Stimulated activated naive B cell treated with anti-CD40 and anti-IgM and Interleukin-4, amounts not matched to agents 10 μg/mL and 1 μg/mL and 100 μg/mL, for 72 hours (primary cell): Measurements from ENCODE around the gene ALOX12B.

Experiments used
- ATAC-seq, 2 donors: fragments of 150-1000 bp; cut with Tn5 transposase; replicated peaks; 2 replicates each; pipeline ENCODE4 v1.10.0; 2021; ENCODE audit warnings: moderate library complexity in 1 of 2
- DNase-seq: peaks from one replicate; pipeline ENCODE4 v3.0.0; 2021
- H3K27ac Mint-ChIP-seq: one replicate; pipeline ENCODE4 v1.8.0; 2022; ENCODE audit warnings: mild to moderate bottlenecking, mixed read lengths
- H3K27me3 Mint-ChIP-seq, 2 donors: one replicate each; pipeline ENCODE4 v1.8.0; 2022; ENCODE audit warnings: mixed read lengths in 2 of 2
- H3K36me3 Mint-ChIP-seq, 2 donors: one replicate each; pipeline ENCODE4 v1.8.0; 2022; ENCODE audit warnings: mixed read lengths in 2 of 2, mild to moderate bottlenecking in 1 of 2
- H3K4me1 Mint-ChIP-seq, 2 donors: one replicate each; pipeline ENCODE4 v1.8.0; 2022; ENCODE audit warnings: mixed read lengths in 2 of 2, mild to moderate bottlenecking in 1 of 2
- H3K4me3 Mint-ChIP-seq, 2 donors: one replicate each; pipeline ENCODE4 v1.8.0; 2022; ENCODE audit warnings: mild to moderate bottlenecking in 2 of 2, mixed read lengths in 2 of 2, moderate library complexity in 1 of 2
- H3K9me3 Mint-ChIP-seq, 2 donors: one replicate each; pipeline ENCODE4 v1.8.0; 2022; ENCODE audit warnings: mixed read lengths in 2 of 2, mild to moderate bottlenecking in 1 of 2

Gene ALOX12B

DNA sequence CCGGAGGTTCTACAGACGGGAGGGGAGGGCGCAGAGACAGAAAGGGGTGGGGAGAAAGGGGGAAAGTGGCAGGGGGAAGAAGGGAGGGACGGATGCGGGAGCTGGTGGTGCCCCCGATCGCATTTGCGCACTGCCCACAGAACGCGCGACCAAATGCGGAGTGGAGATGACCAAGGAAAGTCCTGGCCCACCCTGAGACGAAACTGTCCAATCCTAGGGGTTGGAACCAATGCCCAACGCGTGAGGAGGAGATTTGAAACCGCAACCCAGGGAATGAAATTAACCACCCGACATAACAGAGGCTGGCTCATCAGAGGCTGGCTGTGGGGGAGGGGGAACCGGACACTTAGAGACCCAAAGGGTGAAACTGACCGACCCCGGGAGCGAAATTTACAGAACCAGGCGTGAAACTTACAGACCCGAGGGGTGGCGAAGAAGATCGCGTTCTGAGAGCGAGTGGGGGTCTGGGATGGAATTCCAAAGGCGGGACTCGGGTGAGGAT, 35.0 kb upstream of the ALOX12B start:
- Mint-ChIP-seq H3K27ac (peak overlapping the region; percentile 59), H3K4me3 (peak overlapping the region; percentile 87 to 89), H3K9me3 (no peaks in the 10 kb centered on the region), H3K36me3 (peaks cover 12 to 27% of the 10 kb centered on the region in 2 donors), H3K4me1 (peaks cover 71 to 89% of the 10 kb centered on the region in 2 donors), H3K27me3 (peaks cover 52 to 74% of the 10 kb centered on the region in 2 donors)
- ATAC-seq (no peak), DNase-seq (no peak)

DNA sequence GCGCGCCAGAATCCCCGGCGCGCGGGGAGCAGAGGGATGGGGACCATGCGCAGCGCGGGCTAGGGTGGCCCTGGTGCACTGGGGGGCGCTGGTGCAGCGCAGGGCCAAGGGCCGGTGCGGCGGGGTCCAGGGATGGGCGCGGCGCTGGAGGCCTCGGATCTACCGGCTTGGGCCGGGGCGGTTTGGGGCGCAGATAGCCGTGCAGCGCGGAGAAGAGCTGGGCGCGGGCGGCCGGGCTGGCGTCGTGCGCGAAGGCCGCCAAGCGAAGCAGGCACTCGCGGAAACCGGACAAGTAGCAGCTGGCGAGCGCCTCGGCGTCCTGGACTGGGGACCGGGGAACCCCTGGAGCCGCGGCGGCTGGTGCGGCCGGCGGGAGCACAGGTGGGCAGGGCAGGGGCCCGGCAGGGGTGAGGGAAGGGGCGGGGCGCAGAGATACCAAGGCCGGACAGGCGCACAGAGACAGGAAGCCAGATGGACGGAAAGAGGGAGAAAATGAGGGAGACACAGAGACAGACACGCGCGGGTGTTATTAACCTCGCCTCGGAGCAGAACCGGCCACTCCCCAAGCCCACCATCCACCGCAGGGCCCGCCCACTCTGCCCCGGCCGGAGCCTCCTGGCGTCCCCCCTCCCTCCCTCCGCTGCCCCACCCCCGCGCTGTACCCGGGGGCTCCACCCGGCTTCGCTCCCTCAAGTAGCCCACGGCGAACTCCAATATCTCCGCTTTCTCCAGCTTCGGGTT, 34.3 kb upstream of the ALOX12B start:
- ATAC-seq (peak; percentile 14 to 25), DNase-seq (peak; percentile 57)
- Mint-ChIP-seq H3K27me3 (peaks cover 46 to 70% of the 10 kb centered on the region in 2 donors), H3K9me3 (no peaks in the 10 kb centered on the region), H3K36me3 (peaks cover 11 to 27% of the 10 kb centered on the region in 2 donors), H3K27ac (no peak overlapping the region), H3K4me3 (peak overlapping the region; percentile 87 to 89), H3K4me1 (peaks cover 68 to 86% of the 10 kb centered on the region in 2 donors)

- ATAC-seq (no peak), DNase-seq (no peak)
- Mint-ChIP-seq H3K4me3 (peak overlapping the region; percentile 87 to 89), H3K27ac (no peak overlapping the region), H3K9me3 (no peaks in the 10 kb centered on the region), H3K4me1 (peaks cover 68 to 81% of the 10 kb centered on the region in 2 donors), H3K27me3 (peaks cover 51 to 72% of the 10 kb centered on the region in 2 donors), H3K36me3 (peaks cover 8 to 27% of the 10 kb centered on the region in 2 donors)
These were observed 33.8 kb upstream of the ALOX12B start for GRCh38 chr17:8121407-8121680.

GRCh38 chr17:8120520-8121406, 33.2 kb upstream of the ALOX12B start:
- ATAC-seq, result peak; percentile 6 to 13
- H3K27me3 Mint-ChIP-seq, result peaks cover 55 to 76% of the 10 kb centered on the region in 2 donors
- DNase-seq, result peak; percentile 75
- H3K4me1 Mint-ChIP-seq, result peaks cover 64 to 75% of the 10 kb centered on the region in 2 donors
- peaks cover 8 to 25% of the 10 kb centered on the region in 2 donors for H3K36me3 Mint-ChIP-seq
- peak overlapping the region; percentile 99 for H3K27ac Mint-ChIP-seq
- peak overlapping the region; percentile 87 to 89 for H3K4me3 Mint-ChIP-seq
- H3K9me3 Mint-ChIP-seq, result no peaks in the 10 kb centered on the region

DNA sequence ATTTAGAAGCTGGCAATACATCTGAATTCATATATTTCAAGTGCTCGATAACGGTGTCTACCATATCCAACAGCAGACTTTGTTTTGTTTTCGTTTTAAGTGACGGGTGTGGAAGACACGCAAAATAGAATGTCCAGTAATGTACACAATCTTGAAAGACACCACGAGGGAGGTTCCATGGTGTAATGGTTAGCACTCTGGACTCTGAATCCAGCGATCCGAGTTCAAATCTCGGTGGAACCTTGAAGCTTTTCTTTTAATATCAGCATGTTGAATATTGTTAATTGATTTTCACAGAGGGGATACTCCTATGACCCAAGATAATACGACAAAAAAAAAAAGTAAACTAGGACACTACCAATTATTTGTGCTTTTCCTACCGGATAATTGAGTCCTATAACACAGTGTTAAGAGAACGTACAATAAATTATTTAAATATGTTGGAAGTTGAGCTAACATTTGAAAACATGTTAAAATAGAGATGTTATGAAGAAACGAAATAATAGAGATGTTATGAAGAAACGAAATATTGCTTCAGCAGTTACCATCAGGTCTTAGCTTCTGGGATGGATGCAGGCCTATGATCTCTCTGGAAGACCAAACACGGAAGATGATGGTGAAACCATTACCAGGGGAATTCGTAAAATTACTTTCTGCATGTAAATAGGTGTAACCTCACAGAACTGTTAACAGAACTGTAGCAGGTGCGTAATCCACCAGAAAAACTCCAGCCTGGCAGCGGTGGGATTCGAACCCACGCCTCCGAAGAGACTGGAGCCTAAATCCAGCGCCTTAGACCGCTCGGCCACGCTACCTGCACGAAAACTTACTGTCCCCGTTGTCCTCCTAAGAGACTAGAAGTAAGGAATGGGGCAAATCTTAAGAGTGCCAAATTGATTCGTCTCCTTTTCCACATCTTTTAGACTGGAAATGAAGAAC, 32.3 kb upstream of the ALOX12B start:
- Mint-ChIP-seq H3K27ac (peak overlapping the region; percentile 99), H3K27me3 (peaks cover 58 to 77% of the 10 kb centered on the region in 2 donors), H3K36me3 (peaks cover 5 to 20% of the 10 kb centered on the region in 2 donors), H3K4me1 (peaks cover 59 to 66% of the 10 kb centered on the region in 2 donors), H3K4me3 (peak overlapping the region; percentile 87 to 89), H3K9me3 (no peaks in the 10 kb centered on the region)
- DNase-seq (peak; percentile 86), ATAC-seq (peak; percentile 60 to 62)

DNA sequence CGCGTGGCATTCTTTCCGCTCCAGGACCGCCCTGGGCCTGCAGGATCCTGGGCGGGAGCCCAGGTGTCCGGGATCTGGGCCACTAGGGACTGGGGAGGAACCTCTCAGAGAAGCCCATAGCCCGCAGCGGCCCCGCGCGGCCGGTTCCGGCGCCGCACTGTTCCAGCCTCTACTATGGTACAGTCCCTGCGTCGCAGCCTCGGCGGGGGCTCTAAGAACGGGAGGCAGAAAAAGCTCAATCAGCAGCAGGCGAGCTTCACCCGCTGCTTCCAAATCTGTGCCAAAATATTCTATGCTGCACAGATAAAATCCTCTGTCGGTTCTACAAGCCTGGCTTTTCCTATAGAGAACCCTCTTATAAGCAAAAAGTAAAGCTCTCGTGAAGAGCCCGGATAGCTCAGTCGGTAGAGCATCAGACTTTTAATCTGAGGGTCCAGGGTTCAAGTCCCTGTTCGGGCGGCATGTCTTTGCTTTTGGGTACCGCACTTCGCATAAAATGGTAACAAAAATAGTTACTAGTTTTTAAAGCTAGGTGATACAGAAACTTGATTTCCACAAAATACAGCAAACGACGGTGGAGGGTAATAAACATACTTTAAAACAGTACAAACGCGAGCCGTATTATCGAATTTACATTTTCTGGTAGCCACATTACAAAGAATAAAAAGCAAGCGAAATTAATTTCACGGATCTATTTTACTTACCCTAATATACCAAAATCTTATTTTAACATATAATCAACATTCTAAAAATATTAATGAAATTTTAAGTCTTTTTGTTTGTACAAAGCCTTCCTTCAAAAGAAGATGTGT, 31.5 kb upstream of the ALOX12B start:
- Mint-ChIP-seq H3K9me3 (no peaks in the 10 kb centered on the region), H3K4me3 (peak overlapping the region; percentile 90 to 98), H3K27me3 (peaks cover 58 to 77% of the 10 kb centered on the region in 2 donors), H3K36me3 (peaks cover 5 to 20% of the 10 kb centered on the region in 2 donors), H3K4me1 (peaks cover 51 to 57% of the 10 kb centered on the region in 2 donors), H3K27ac (peak overlapping the region; percentile 100)
- peak; percentile 61 to 70 for ATAC-seq
- peak; percentile 79 for DNase-seq

GRCh38 chr17:8117980-8118768, 30.7 kb upstream of the ALOX12B start, which contains the start of gene ALOXE3:
TSS of gene ALOXE3 (minus strand) at chr17:8118514. CDS start at chr17:8117990, 524 bp downstream.
- Mint-ChIP-seq H3K27ac (peak within 1 kb of the TSS; percentile 100), H3K9me3 (no peaks in the 10 kb centered on the region), H3K36me3 (peaks cover 5 to 20% of the 10 kb centered on the region in 2 donors), H3K4me1 (peaks cover 45 to 49% of the 10 kb centered on the region in 2 donors), H3K27me3 (peaks cover 55 to 77% of the 10 kb centered on the region in 2 donors), H3K4me3 (peak within 1 kb of the TSS; percentile 90 to 98)
- DNase-seq (no peak), ATAC-seq (peak; percentile 1 to 6)

- peaks cover 40 to 42% of the 10 kb centered on the region in 2 donors for H3K4me1 Mint-ChIP-seq
- H3K27ac Mint-ChIP-seq, result no peak overlapping the region
- no peaks in the 10 kb centered on the region for H3K9me3 Mint-ChIP-seq
- peaks cover 5 to 20% of the 10 kb centered on the region in 2 donors for H3K36me3 Mint-ChIP-seq
- peak overlapping the region; percentile 90 to 98 for H3K4me3 Mint-ChIP-seq
- DNase-seq (no peak), ATAC-seq (no peak)
- peaks cover 57 to 77% of the 10 kb centered on the region in 2 donors for H3K27me3 Mint-ChIP-seq
These were observed 30.0 kb upstream of the ALOX12B start for GRCh38 chr17:8117367-8117979.

- Mint-ChIP-seq H3K4me3 (no peak overlapping the region), H3K9me3 (no peaks in the 10 kb centered on the region), H3K36me3 (peaks cover 5 to 20% of the 10 kb centered on the region in 2 donors), H3K27ac (no peak overlapping the region), H3K4me1 (peaks cover 37 to 39% of the 10 kb centered on the region in 2 donors), H3K27me3 (peaks cover 61 to 82% of the 10 kb centered on the region in 2 donors)
- DNase-seq (no peak), ATAC-seq (no peak)
These were observed 29.3 kb upstream of the ALOX12B start for GRCh38 chr17:8116776-8117175.

- Mint-ChIP-seq H3K27ac (peak overlapping the region; percentile 51), H3K9me3 (no peaks in the 10 kb centered on the region), H3K27me3 (peaks cover 57 to 91% of the 10 kb centered on the region in 2 donors), H3K36me3 (no peaks in the 10 kb centered on the region), H3K4me3 (peak overlapping the region; percentile 26 to 41), H3K4me1 (peaks cover 0 to 11% of the 10 kb centered on the region in 2 donors)
- no peak for ATAC-seq
- no peak for DNase-seq
These were observed 23.4 kb upstream of the ALOX12B start for GRCh38 chr17:8110907-8111306.

GRCh38 chr17:8110456-8110804, 22.9 kb upstream of the ALOX12B start:
- H3K27ac Mint-ChIP-seq, result no peak overlapping the region
- peak overlapping the region in 1 of 2 donors; percentile 41 for H3K4me3 Mint-ChIP-seq

More at GRCh38 chr17:8110456-8110804, 22.9 kb upstream of the ALOX12B start:
- Mint-ChIP-seq H3K27me3 (peaks cover 52 to 89% of the 10 kb centered on the region in 2 donors), H3K4me1 (peaks cover 0 to 11% of the 10 kb centered on the region in 2 donors), H3K36me3 (no peaks in the 10 kb centered on the region), H3K9me3 (no peaks in the 10 kb centered on the region)
- ATAC-seq, result no peak
- DNase-seq, result no peak
